VCaP (cell line): ENCODE data around the gene CBFB.
A peak's percentile ranks its signal among the peaks of the same experiment; 100 is the strongest.

Experiments
- H3K27ac ChIP-seq: fragments of 450-650 bp; 2 replicates; pipeline ENCODE4 v1.5.1; 2017
- CTCF ChIP-seq: fragments of 450-650 bp; conservative IDR thresholded peaks from 2 replicates; pipeline ENCODE4 v1.5.1; 2017; ENCODE audit warnings: mild to moderate bottlenecking, moderate library complexity

CBFB gene

GRCh38 chr16:67025210-67025550, 3.8 kb upstream of the CBFB start:
- no peak overlapping the region for H3K27ac ChIP-seq
- no peak for TF ChIP-seq CTCF

- no peak overlapping the region for H3K27ac ChIP-seq
- no peak for TF ChIP-seq CTCF
These were observed 2.4 kb upstream of the CBFB start for GRCh38 chr16:67026570-67026969.

GRCh38 chr16:67027046-67027445, 1.9 kb upstream of the CBFB start:
- no peak overlapping the region for H3K27ac ChIP-seq
- no peak for TF ChIP-seq CTCF

- H3K27ac ChIP-seq, result peak overlapping the region; percentile 87
- no peak for TF ChIP-seq CTCF
These were observed 718 bp upstream of the CBFB start for GRCh38 chr16:67028167-67028695.

- H3K27ac ChIP-seq, result peak overlapping the region; percentile 87
- no peak for TF ChIP-seq CTCF
These were observed 526 bp downstream of the CBFB start for GRCh38 chr16:67029254-67030096.

GRCh38 chr16:67030221-67030962, 1.4 kb downstream of the CBFB start:
- H3K27ac ChIP-seq, result peak overlapping the region; percentile 87
- TF ChIP-seq CTCF, result no peak

- TF ChIP-seq CTCF, result no peak
- no peak overlapping the region for H3K27ac ChIP-seq
These were observed 5.5 kb downstream of the CBFB start for GRCh38 chr16:67034487-67034886.
